Chondrocyte (in vitro differentiated cells): Measurements from ENCODE around the gene ZNF724. TPM values are rescaled to one million over a fixed set of nuclear protein-coding genes. Genes with fewer than 3 reads are reported as not detected.
"Not testable (repeated sequence)": the region's sequence is repeated elsewhere in the genome, so short reads cannot be mapped to it uniquely, and the experiment has no call there.

Source experiments
- DNase-seq: peaks from one replicate; pipeline ENCODE4 v3.0.0; 2021; ENCODE audit warnings: mixed read lengths, low spot score
- H3K27ac Mint-ChIP-seq: one replicate; pipeline ENCODE4 v1.8.0; 2021; ENCODE audit warnings: mild to moderate bottlenecking, moderate library complexity, mixed read lengths; ENCODE audit not compliant: unreplicated experiment
- H3K27me3 Mint-ChIP-seq: 2 replicates; pipeline ENCODE4 v1.8.0; 2021; ENCODE audit warnings: low read depth, mixed read lengths
- H3K36me3 Mint-ChIP-seq: 2 replicates; pipeline ENCODE4 v1.8.0; 2021; ENCODE audit warnings: low read depth, mixed read lengths
- H3K4me1 Mint-ChIP-seq: 2 replicates; pipeline ENCODE4 v1.8.0; 2021; ENCODE audit warnings: low read depth, mild to moderate bottlenecking, mixed read lengths
- H3K4me3 Mint-ChIP-seq: one replicate; pipeline ENCODE4 v1.8.0; 2021; ENCODE audit warnings: mild to moderate bottlenecking, moderate library complexity, mixed read lengths; ENCODE audit not compliant: unreplicated experiment
- H3K9me3 Mint-ChIP-seq: 2 replicates; pipeline ENCODE4 v1.8.0; 2021; ENCODE audit warnings: low read depth, mixed read lengths
- total RNA-seq: library from RNA; stranded (reverse); gene quantifications from 3 replicates; pipeline ENCODE4 v1.2.1, GENCODE V29; 2021
- TF ChIP-seq, protein P1 (sequence below): fragments of 200-600 bp; sonication (generic); IDR thresholded peaks from 2 replicates; pipeline ENCODE4 v1.5.0; 2021; ENCODE audit warnings: antibody characterized with exemption, mild to moderate bottlenecking, moderate library complexity

The ZNF724 gene
- total RNA-seq, 1 donor from 2014 or later: 2.3 TPM

GRCh38 chr19:23259961-23260360, 9.8 kb upstream of the ZNF724 start:
- no peaks in the 10 kb centered on the region for H3K27me3 Mint-ChIP-seq
- H3K4me1 Mint-ChIP-seq: no peaks in the 10 kb centered on the region
- peaks cover 7% of the 10 kb centered on the region for H3K9me3 Mint-ChIP-seq
- no peak for DNase-seq
- TF ChIP-seq, protein P1, sequence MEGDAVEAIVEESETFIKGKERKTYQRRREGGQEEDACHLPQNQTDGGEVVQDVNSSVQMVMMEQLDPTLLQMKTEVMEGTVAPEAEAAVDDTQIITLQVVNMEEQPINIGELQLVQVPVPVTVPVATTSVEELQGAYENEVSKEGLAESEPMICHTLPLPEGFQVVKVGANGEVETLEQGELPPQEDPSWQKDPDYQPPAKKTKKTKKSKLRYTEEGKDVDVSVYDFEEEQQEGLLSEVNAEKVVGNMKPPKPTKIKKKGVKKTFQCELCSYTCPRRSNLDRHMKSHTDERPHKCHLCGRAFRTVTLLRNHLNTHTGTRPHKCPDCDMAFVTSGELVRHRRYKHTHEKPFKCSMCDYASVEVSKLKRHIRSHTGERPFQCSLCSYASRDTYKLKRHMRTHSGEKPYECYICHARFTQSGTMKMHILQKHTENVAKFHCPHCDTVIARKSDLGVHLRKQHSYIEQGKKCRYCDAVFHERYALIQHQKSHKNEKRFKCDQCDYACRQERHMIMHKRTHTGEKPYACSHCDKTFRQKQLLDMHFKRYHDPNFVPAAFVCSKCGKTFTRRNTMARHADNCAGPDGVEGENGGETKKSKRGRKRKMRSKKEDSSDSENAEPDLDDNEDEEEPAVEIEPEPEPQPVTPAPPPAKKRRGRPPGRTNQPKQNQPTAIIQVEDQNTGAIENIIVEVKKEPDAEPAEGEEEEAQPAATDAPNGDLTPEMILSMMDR: no peak
- H3K4me3 Mint-ChIP-seq: no peak overlapping the region
- no peak overlapping the region for H3K27ac Mint-ChIP-seq
- peaks cover 20% of the 10 kb centered on the region for H3K36me3 Mint-ChIP-seq

- Mint-ChIP-seq H3K4me1 (no peaks in the 10 kb centered on the region), H3K4me3 (no peak overlapping the region), H3K27me3 (no peaks in the 10 kb centered on the region), H3K27ac (no peak overlapping the region), H3K36me3 (peaks cover 11% of the 10 kb centered on the region), H3K9me3 (peaks cover 7% of the 10 kb centered on the region)
- DNase-seq: no peak
- TF ChIP-seq, protein P1: no peak
These were observed 5.5 kb upstream of the ZNF724 start for GRCh38 chr19:23255700-23256099.

- peaks cover 4% of the 10 kb centered on the region for H3K4me1 Mint-ChIP-seq
- H3K9me3 Mint-ChIP-seq: peaks cover 4% of the 10 kb centered on the region
- TF ChIP-seq, protein P1: no peak
- H3K27ac Mint-ChIP-seq: no peak overlapping the region
- no peak overlapping the region for H3K4me3 Mint-ChIP-seq
- no peak for DNase-seq
- H3K27me3 Mint-ChIP-seq: no peaks in the 10 kb centered on the region
- H3K36me3 Mint-ChIP-seq: peaks cover 2% of the 10 kb centered on the region
These were observed 4.1 kb upstream of the ZNF724 start for GRCh38 chr19:23254141-23254910.

GRCh38 chr19:23253256-23253655, 3.1 kb upstream of the ZNF724 start:
- not testable (repeated sequence) for DNase-seq, H3K4me3 Mint-ChIP-seq, H3K9me3 Mint-ChIP-seq, H3K4me1 Mint-ChIP-seq, H3K36me3 Mint-ChIP-seq, H3K27ac Mint-ChIP-seq, H3K27me3 Mint-ChIP-seq

DNA sequence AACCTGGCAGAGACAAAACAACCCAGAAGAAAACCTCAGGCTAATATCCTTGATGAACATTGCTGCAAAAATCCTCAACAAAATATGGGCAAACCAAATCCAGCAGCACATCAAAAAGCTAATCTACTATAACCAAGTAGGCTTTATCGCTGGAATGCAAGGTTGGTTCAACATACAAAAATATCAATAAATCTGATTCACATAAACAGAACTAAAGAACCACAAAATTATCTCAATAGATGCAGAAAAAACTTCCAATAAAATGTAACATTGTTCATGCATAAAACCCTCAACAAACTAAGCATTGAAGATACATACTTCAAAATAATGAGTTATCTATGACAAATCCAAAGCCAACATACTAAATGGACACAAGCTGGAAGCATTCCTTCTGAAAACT, 8.8 kb downstream of the ZNF724 start:
- Mint-ChIP-seq H3K4me3 (no peak overlapping the region), H3K36me3 (peaks cover 38% of the 10 kb centered on the region), H3K9me3 (peaks cover 35% of the 10 kb centered on the region), H3K27me3 (no peaks in the 10 kb centered on the region), H3K4me1 (no peaks in the 10 kb centered on the region), H3K27ac (no peak overlapping the region)
- TF ChIP-seq, protein P1: no peak
- no peak for DNase-seq
